Measurements from ENCODE around the gene ZCCHC8. TPM values are rescaled to one million over a fixed set of nuclear protein-coding genes. Genes with fewer than 3 reads are reported as not detected.

ZCCHC8 gene
- 38.6 and 39.7 TPM in 2 replicates for total RNA-seq

DNA sequence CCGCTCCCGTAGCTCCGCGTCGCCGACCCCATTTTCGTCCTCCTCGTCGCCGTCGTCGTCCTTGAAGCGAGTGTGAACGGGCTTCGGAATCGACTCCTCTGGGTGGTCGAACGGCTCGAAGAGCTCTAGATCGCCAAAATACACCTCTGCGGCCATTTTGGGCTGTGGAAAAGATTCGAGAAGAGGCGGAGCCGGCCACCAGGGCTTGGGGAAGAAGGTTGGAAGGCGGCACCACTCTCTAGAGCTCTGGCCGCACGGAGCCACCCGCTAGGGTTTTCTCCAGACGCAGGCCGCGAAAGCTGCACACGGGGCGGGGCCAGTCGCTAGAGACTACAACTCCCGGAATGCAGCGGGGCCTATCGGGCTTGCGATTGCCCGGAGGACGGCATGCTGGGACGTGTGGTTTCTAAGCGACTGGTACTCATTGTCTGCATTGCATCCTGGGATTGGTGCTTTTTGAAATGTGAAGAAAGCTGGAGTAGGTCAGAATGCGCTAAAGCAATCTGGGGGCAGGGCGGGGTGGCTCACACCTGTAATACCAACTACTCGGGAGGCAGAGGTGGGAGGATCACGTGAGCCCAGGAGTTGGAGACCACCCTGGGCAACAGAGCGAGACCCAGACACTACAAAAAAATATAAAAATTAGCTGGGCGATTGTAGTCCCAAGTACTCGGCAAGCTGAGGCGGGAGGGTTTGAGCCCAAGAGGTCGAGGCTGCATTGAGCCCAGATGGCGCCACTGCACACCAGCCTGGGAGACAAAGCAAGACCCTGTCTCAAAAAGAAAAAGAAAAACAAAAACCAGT, at the start of gene ZCCHC8:
Gene ZCCHC8, minus strand, starts transcription at position 248 of the 804 bp plus-strand sequence. Its CDS starts 92 bp downstream, at position 156.
- intact Hi-C loops (cut with micrococcal nuclease): loop anchor here (1.0 to 10.0 kb wide), 4 partner anchors 26 to 696 kb away; partner anchors contain the start of genes KNTC1, SETD1B and VPS33A
- DNase-seq (ENCODE audit: low spot score): peak; percentile 96
- Mint-ChIP-seq H3K27ac (peak within 1 kb of the TSS; percentile 98), H3K27me3 (ENCODE audit: low read depth) (no peaks in the 10 kb centered on the region), H3K9me3 (no peaks in the 10 kb centered on the region), H3K4me1 (ENCODE audit: low read depth) (peaks cover 28% of the 10 kb centered on the region), H3K36me3 (ENCODE audit: low read depth) (peaks cover 49% of the 10 kb centered on the region), H3K4me3 (ENCODE audit: low read depth) (peak within 1 kb of the TSS; percentile 96)

DNA sequence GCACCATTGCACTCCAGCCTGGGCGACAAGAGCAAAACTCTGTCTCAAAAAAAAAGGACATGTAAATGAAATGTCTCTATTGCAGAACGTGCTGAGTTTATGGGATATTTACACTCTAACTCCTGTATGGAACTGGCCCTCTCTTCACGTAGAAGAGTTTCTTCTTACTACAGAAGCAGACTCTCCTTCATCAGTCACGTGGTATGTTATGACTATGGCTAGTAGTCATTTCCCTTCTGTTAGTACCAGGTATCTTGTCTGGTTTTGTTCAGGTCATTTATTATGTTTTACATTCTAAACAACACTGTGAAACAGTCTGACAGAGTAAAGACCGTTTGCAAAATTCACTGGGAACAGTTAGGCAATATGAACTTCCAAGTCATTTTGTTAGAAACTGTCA, 46.6 kb upstream of the ZCCHC8 start:
- Mint-ChIP-seq H3K27ac (no peak overlapping the region), H3K27me3 (ENCODE audit: low read depth) (no peaks in the 10 kb centered on the region), H3K4me3 (ENCODE audit: low read depth) (no peak overlapping the region), H3K4me1 (ENCODE audit: low read depth) (peaks cover 2% of the 10 kb centered on the region), H3K9me3 (no peaks in the 10 kb centered on the region), H3K36me3 (ENCODE audit: low read depth) (peaks cover 62% of the 10 kb centered on the region)
- no peak for DNase-seq (ENCODE audit: low spot score)
- intact Hi-C loops (cut with micrococcal nuclease): no loop called here

DNA sequence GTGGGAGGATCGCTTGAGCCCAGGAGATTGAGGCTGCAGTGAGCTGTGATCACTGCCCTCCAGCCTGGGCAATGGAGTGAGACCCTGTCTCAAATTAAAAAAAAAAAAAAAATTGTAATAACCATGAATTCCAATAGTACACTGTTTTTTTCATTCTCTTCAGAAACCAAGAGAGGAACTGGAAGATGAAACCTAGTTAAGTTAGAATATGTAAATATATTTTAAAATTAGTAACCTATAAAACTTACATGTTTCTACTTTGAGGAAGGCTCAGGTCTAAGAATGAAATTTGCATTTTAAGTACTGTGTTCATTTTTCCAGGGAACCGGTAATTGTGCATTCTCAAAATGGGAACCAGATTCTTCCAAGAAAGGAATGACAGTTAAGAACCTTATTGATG, 45.1 kb upstream of the ZCCHC8 start:
- Mint-ChIP-seq H3K9me3 (no peaks in the 10 kb centered on the region), H3K4me3 (ENCODE audit: low read depth) (no peak overlapping the region), H3K27me3 (ENCODE audit: low read depth) (no peaks in the 10 kb centered on the region), H3K27ac (no peak overlapping the region), H3K4me1 (ENCODE audit: low read depth) (peaks cover 1% of the 10 kb centered on the region), H3K36me3 (ENCODE audit: low read depth) (peaks cover 58% of the 10 kb centered on the region)
- DNase-seq (ENCODE audit: low spot score): no peak
- intact Hi-C loops (cut with micrococcal nuclease): no loop called here

DNA sequence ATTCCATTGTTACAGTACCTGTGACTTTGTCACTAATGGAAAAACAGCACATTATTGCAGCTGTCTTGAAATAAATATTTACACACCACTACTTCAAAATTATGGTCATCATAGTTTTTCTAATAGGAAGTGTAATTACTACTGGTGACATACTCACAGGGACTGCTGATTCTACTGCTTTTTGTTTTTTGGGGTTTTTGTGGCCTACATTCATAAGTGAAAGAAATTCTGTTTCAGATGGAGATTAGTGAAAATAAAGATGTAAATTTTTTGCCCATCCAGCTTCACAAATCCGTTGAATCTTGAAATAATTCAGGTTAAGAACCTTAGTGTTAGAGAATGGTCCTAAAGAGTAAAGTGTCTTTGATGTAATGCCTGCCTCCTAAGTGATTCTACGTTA, 43.8 kb upstream of the ZCCHC8 start:
- Mint-ChIP-seq H3K4me3 (ENCODE audit: low read depth) (no peak overlapping the region), H3K4me1 (ENCODE audit: low read depth) (peaks cover 1% of the 10 kb centered on the region), H3K36me3 (ENCODE audit: low read depth) (peaks cover 45% of the 10 kb centered on the region), H3K9me3 (no peaks in the 10 kb centered on the region), H3K27me3 (ENCODE audit: low read depth) (no peaks in the 10 kb centered on the region), H3K27ac (no peak overlapping the region)
- intact Hi-C loops (cut with micrococcal nuclease): no loop called here
- no peak for DNase-seq (ENCODE audit: low spot score)

DNA sequence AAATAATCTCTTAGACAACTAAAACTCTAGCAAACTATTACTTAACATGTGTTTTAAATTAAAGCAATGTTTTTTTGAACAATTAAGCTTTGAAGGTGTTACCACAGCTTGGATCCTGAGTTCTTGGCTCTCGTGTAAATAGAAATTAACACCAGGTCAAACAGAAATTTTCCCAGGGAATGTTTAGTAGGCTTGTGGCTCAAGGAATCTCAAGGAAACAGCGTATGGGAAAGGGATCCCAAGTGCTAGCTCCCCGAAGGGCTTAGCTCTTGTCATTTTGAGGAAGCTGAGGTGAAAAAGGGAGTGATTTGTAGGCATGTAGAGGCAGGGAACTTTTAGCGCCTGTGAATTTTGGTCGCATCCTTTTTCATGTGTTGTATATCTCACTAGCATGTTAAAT, 37.8 kb upstream of the ZCCHC8 start:
- no peak for DNase-seq (ENCODE audit: low spot score)
- Mint-ChIP-seq H3K27ac (no peak overlapping the region), H3K36me3 (ENCODE audit: low read depth) (peaks cover 50% of the 10 kb centered on the region)

DNA sequence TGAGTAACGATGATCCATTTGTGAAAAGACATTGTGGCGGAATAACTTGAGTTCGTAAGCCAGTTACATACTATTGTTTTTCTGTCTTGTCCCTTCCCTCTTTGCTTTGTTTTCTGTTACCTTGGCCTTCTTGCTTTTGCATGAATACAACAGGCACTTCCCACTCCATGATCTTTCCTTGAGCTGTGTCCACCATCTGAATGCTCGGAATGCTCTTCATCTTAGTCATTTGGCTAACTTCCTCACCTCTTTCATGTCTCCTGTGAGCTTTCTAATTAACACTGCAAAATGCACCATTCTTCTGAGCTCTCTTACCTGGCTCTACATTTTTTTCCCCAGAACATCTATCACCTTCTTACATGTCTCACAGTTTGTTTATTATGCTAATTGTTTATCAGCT, 36.3 kb upstream of the ZCCHC8 start:
- Mint-ChIP-seq H3K36me3 (ENCODE audit: low read depth) (peaks cover 55% of the 10 kb centered on the region), H3K4me1 (ENCODE audit: low read depth) (peaks cover 6% of the 10 kb centered on the region), H3K4me3 (ENCODE audit: low read depth) (no peak overlapping the region), H3K27me3 (ENCODE audit: low read depth) (no peaks in the 10 kb centered on the region), H3K9me3 (no peaks in the 10 kb centered on the region), H3K27ac (no peak overlapping the region)
- intact Hi-C loops (cut with micrococcal nuclease): no loop called here
- DNase-seq (ENCODE audit: low spot score): no peak

More for the DNA sequence above, 37.8 kb upstream of the ZCCHC8 start:
- no peaks in the 10 kb centered on the region for H3K27me3 Mint-ChIP-seq (ENCODE audit: low read depth)
- H3K4me3 Mint-ChIP-seq (ENCODE audit: low read depth): no peak overlapping the region
- no peaks in the 10 kb centered on the region for H3K9me3 Mint-ChIP-seq
- peaks cover 3% of the 10 kb centered on the region for H3K4me1 Mint-ChIP-seq (ENCODE audit: low read depth)
- intact Hi-C loops (cut with micrococcal nuclease): no loop called here

DNA sequence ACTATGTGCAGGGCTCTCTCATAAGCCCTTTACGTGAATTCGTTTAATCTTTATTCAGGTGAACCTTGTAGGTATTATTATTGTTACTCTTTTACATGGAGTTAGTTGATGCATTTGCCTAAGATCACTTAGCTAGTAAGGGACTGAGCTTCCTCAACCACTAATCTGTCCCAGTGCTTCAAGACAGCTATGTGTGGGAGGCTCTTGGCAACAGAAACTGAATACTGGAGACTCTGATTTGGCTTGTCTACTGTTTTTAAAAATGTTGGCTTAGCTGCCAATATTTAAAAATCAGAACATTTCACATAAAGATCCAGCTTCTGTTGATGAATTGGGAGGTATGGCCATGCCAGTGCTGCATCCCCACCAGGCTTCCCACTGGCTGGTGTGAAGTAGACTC, 33.1 kb upstream of the ZCCHC8 start:
- Mint-ChIP-seq H3K27ac (no peak overlapping the region), H3K27me3 (ENCODE audit: low read depth) (no peaks in the 10 kb centered on the region)
- intact Hi-C loops (cut with micrococcal nuclease): no loop called here

DNA sequence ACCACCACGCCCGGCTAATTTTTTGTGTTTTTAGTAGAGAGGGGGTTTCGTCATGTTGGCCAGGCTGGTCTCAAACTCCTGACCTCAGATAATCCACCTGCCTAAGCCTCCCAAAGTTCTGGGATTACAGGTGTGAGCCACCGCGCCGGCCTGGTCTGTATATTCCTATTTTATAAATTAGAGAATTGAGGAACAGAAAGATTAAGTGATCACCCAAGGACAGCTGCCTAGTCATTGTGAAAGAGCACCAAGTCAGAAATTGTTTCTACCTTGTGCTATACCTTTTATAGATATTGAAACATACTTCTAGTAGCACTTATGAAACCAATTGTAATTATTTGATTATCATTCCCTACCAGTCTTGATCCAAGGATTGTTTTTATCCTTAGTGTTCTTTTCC, 28.3 kb upstream of the ZCCHC8 start:
- DNase-seq (ENCODE audit: low spot score): no peak
- no peaks in the 10 kb centered on the region for H3K9me3 Mint-ChIP-seq
- no peak overlapping the region for H3K27ac Mint-ChIP-seq
- peak overlapping the region; percentile 30 for H3K4me3 Mint-ChIP-seq (ENCODE audit: low read depth)
- no peaks in the 10 kb centered on the region for H3K27me3 Mint-ChIP-seq (ENCODE audit: low read depth)
- H3K4me1 Mint-ChIP-seq (ENCODE audit: low read depth): peaks cover 26% of the 10 kb centered on the region
- peaks cover 55% of the 10 kb centered on the region for H3K36me3 Mint-ChIP-seq (ENCODE audit: low read depth)
- intact Hi-C loops (cut with micrococcal nuclease): loop anchor here (10.0 kb wide), 1 partner anchor 304 kb away; the partner anchor contains the start of gene DIABLO

More for the DNA sequence above, 33.1 kb upstream of the ZCCHC8 start:
- Mint-ChIP-seq H3K9me3 (no peaks in the 10 kb centered on the region), H3K4me3 (ENCODE audit: low read depth) (no peak overlapping the region), H3K4me1 (ENCODE audit: low read depth) (peaks cover 13% of the 10 kb centered on the region), H3K36me3 (ENCODE audit: low read depth) (peaks cover 62% of the 10 kb centered on the region)
- DNase-seq (ENCODE audit: low spot score): no peak

DNA sequence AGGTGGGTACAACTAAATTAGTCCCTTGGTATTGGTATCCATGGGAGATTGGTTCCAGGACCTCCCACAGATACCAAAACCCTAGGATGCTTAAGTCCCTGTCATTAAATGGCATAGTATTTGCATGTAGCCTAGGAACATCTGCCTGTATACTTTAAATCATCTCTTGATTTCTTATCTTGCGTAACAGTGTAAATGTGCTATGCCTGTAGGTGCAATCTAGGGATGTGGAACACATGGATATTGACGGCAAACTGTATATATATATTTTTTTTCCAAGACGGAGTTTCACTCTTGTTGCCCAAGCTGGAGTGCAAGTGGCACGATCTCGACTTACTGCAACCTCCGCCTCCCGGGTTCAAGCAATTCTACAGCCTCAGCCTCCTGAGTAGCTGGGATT, 27.9 kb upstream of the ZCCHC8 start:
- Mint-ChIP-seq H3K4me1 (ENCODE audit: low read depth) (peaks cover 28% of the 10 kb centered on the region), H3K27ac (no peak overlapping the region), H3K27me3 (ENCODE audit: low read depth) (no peaks in the 10 kb centered on the region), H3K36me3 (ENCODE audit: low read depth) (peaks cover 55% of the 10 kb centered on the region), H3K9me3 (no peaks in the 10 kb centered on the region), H3K4me3 (ENCODE audit: low read depth) (peak overlapping the region; percentile 30)
- intact Hi-C loops (cut with micrococcal nuclease): loop anchor here (10.0 kb wide), 1 partner anchor 304 kb away; the partner anchor contains the start of gene DIABLO
- DNase-seq (ENCODE audit: low spot score): no peak

DNA sequence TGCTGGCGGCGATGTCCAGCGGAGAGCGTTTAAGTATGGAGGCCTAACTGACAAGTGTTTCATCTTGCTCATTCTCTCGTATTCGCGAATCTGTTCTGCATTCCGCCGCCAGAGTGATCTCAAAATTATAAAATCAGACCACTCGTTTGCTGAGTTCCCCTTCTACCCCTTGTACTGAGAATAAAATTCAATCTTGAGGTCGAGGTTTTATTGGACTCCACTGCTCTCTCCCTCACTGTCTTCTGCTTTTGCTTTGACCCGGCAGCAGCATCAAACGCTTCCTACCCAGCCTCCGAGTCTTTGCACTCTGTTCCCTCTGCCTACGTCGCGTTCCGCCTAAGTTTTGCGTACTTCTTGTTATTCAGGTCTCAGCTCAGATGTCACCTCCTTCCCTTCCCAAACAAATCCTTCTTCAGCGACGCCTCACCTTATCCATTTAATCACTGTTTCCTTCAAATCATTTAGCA, 26.8 kb upstream of the ZCCHC8 start:
- intact Hi-C loops (cut with micrococcal nuclease): loop anchor here (1.0 to 10.0 kb wide), 6 partner anchors 26 to 448 kb away; partner anchors contain the start of genes DENR, DIABLO, OGFOD2 and VPS33A
- Mint-ChIP-seq H3K4me3 (ENCODE audit: low read depth) (no peak overlapping the region), H3K27me3 (ENCODE audit: low read depth) (no peaks in the 10 kb centered on the region), H3K27ac (no peak overlapping the region), H3K4me1 (ENCODE audit: low read depth) (peaks cover 31% of the 10 kb centered on the region), H3K9me3 (no peaks in the 10 kb centered on the region), H3K36me3 (ENCODE audit: low read depth) (peaks cover 52% of the 10 kb centered on the region)
- DNase-seq (ENCODE audit: low spot score): peak; percentile 31

DNA sequence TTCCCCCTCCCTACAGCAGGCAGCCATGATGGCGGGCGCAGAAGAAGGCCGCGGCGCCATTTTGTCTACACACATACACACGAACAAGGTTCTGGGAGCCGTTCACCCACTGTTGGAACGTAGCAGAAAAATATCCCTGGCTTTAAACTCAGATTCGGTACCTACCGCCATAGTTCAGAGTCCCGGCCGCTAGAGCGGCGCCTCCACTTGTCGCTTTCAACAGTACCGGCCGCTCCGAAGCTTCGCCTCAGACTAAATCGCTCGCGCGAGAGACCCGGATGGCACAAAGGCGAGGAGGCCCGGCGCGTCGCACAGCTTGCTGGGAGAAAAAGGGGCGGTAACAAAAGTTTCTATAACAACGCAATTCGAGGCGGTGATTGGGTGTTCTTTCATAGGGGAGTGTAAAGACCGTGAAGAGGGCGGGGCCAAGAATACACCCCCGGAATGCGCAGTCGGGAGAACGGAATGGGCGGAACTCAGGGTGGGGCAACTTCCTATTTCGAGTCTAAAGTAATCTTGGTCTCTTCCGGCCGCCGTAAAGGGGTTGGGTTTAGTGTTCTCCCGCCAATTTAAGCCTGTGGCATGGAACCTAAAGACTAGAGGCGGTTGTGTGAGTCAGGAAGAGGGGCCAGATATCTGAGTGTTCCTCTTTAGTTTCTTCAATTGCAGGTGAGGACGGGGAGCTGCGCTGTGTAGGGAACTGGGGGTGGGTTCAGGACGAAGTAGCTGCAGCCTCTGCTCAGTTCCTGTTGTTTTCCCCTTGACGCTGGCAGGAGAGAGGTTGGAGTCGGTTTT, 26.1 kb upstream of the ZCCHC8 start, which contains the start of the genes KNTC1 and RSRC2:
Gene KNTC1, plus strand, starts transcription at position 567 of the 795 bp plus-strand sequence. CDS start 2,815 bp downstream, outside the sequence.
Gene RSRC2, minus strand, starts transcription at position 254 of the 795 bp plus-strand sequence. Its CDS starts 83 bp downstream, at position 171.
- intact Hi-C loops (cut with micrococcal nuclease): loop anchor here (1.0 to 10.0 kb wide), 6 partner anchors 26 to 448 kb away; partner anchors contain the start of genes DENR, DIABLO, OGFOD2 and VPS33A
- H3K36me3 Mint-ChIP-seq (ENCODE audit: low read depth): peaks cover 55% of the 10 kb centered on the region
- no peak within 1 kb of the TSS for H3K4me3 Mint-ChIP-seq (ENCODE audit: low read depth)
- DNase-seq (ENCODE audit: low spot score): peak; percentile 99
- no peaks in the 10 kb centered on the region for H3K9me3 Mint-ChIP-seq
- no peaks in the 10 kb centered on the region for H3K27me3 Mint-ChIP-seq (ENCODE audit: low read depth)
- peaks cover 35% of the 10 kb centered on the region for H3K4me1 Mint-ChIP-seq (ENCODE audit: low read depth)
- no peak within 1 kb of the TSS for H3K27ac Mint-ChIP-seq
